ENCODE results near the gene NR1D2.

The NR1D2 gene

GRCh38 chr3:23964537-23965235 lies 19.6 kb downstream of the NR1D2 start:
- Histone ChIP-seq H3K4me3 (ENCODE audit: insufficient read length, low read depth) (no peak overlapping the region), H3K4me1 (ENCODE audit: insufficient read depth, insufficient read length) (no peaks in the 10 kb centered on the region), H3K9me3 (ENCODE audit: insufficient read depth, low read length) (no peaks in the 10 kb centered on the region), H3K36me3 (ENCODE audit: insufficient read depth, insufficient read length, low read length) (peaks cover 44% of the 10 kb centered on the region), H3K27me3 (ENCODE audit: insufficient read depth, insufficient read length) (no peaks in the 10 kb centered on the region), H3K9ac (ENCODE audit: insufficient read length, low read depth) (no peak overlapping the region)
- TF ChIP-seq SUZ12 (IDR thresholded peaks at IDR 0.05; ENCODE audit: extremely low read depth, insufficient read depth, insufficient read length) (no peak), ZNF274 (IDR thresholded peaks at IDR 0.05; ENCODE audit: low read depth, low read length) (no peak), YY1 (IDR thresholded peaks at IDR 0.05; ENCODE audit: insufficient read depth, insufficient read length) (no peak)
- no peak for DNase-seq (ENCODE audit: low read depth, low spot score)

DNA sequence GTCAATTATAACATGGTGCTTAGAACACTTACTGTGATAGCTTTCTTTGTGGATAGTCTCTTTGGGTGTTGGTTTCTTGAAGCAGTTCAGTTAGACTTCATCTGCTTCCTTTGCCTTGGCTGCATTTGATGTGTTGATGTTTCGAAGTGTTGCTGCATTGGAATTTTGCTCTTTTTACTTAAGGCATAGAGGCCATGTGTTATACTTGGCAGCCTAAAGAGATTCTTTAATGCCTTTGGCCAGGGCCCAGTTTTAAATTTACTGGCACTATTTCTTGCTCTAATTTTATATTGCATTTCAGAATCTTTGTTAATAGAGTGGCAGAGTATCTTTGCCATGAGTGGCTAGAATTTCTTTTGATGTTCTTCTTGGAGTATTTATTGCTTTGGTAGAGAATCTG lies 21.2 kb downstream of the NR1D2 start:
- no peaks in the 10 kb centered on the region for H3K27me3 ChIP-seq (ENCODE audit: insufficient read depth, insufficient read length)
- TF ChIP-seq YY1 (IDR thresholded peaks at IDR 0.05; ENCODE audit: insufficient read depth, insufficient read length) (no peak), ZNF274 (IDR thresholded peaks at IDR 0.05; ENCODE audit: low read depth, low read length) (no peak), SUZ12 (IDR thresholded peaks at IDR 0.05; ENCODE audit: extremely low read depth, insufficient read depth, insufficient read length) (no peak)
- peaks cover 43% of the 10 kb centered on the region for H3K36me3 ChIP-seq (ENCODE audit: insufficient read depth, insufficient read length, low read length)

GRCh38 chr3:23968463-23969184 lies 23.5 kb downstream of the NR1D2 start:
- Histone ChIP-seq H3K36me3 (ENCODE audit: insufficient read depth, insufficient read length, low read length) (peaks cover 37% of the 10 kb centered on the region), H3K9ac (ENCODE audit: insufficient read length, low read depth) (no peak overlapping the region), H3K27me3 (ENCODE audit: insufficient read depth, insufficient read length) (no peaks in the 10 kb centered on the region), H3K4me1 (ENCODE audit: insufficient read depth, insufficient read length) (no peaks in the 10 kb centered on the region), H3K9me3 (ENCODE audit: insufficient read depth, low read length) (no peaks in the 10 kb centered on the region), H3K4me3 (ENCODE audit: insufficient read length, low read depth) (no peak overlapping the region)
- no peak for DNase-seq (ENCODE audit: low read depth, low spot score)
- TF ChIP-seq YY1 (IDR thresholded peaks at IDR 0.05; ENCODE audit: insufficient read depth, insufficient read length): no peak
- no peak for TF ChIP-seq ZNF274 (IDR thresholded peaks at IDR 0.05; ENCODE audit: low read depth, low read length)
- TF ChIP-seq SUZ12 (IDR thresholded peaks at IDR 0.05; ENCODE audit: extremely low read depth, insufficient read depth, insufficient read length): no peak

More for the DNA sequence above, 21.2 kb downstream of the NR1D2 start:
- H3K4me3 ChIP-seq (ENCODE audit: insufficient read length, low read depth): no peak overlapping the region
- no peak for DNase-seq (ENCODE audit: low read depth, low spot score)
- no peak overlapping the region for H3K9ac ChIP-seq (ENCODE audit: insufficient read length, low read depth)
- H3K4me1 ChIP-seq (ENCODE audit: insufficient read depth, insufficient read length): no peaks in the 10 kb centered on the region
- no peaks in the 10 kb centered on the region for H3K9me3 ChIP-seq (ENCODE audit: insufficient read depth, low read length)

GRCh38 chr3:23969393-23969792 lies 24.3 kb downstream of the NR1D2 start:
- H3K4me3 ChIP-seq (ENCODE audit: insufficient read length, low read depth): no peak overlapping the region
- no peaks in the 10 kb centered on the region for H3K4me1 ChIP-seq (ENCODE audit: insufficient read depth, insufficient read length)
- no peaks in the 10 kb centered on the region for H3K27me3 ChIP-seq (ENCODE audit: insufficient read depth, insufficient read length)
- no peak for DNase-seq (ENCODE audit: low read depth, low spot score)
- H3K36me3 ChIP-seq (ENCODE audit: insufficient read depth, insufficient read length, low read length): peaks cover 35% of the 10 kb centered on the region
- no peaks in the 10 kb centered on the region for H3K9me3 ChIP-seq (ENCODE audit: insufficient read depth, low read length)
- TF ChIP-seq ZNF274 (IDR thresholded peaks at IDR 0.05; ENCODE audit: low read depth, low read length): no peak
- TF ChIP-seq YY1 (IDR thresholded peaks at IDR 0.05; ENCODE audit: insufficient read depth, insufficient read length): no peak
- no peak for TF ChIP-seq SUZ12 (IDR thresholded peaks at IDR 0.05; ENCODE audit: extremely low read depth, insufficient read depth, insufficient read length)
- H3K9ac ChIP-seq (ENCODE audit: insufficient read length, low read depth): no peak overlapping the region

- Histone ChIP-seq H3K9me3 (ENCODE audit: insufficient read depth, low read length) (peaks cover 7% of the 10 kb centered on the region), H3K9ac (ENCODE audit: insufficient read length, low read depth) (no peak overlapping the region), H3K27me3 (ENCODE audit: insufficient read depth, insufficient read length) (no peaks in the 10 kb centered on the region), H3K4me1 (ENCODE audit: insufficient read depth, insufficient read length) (no peaks in the 10 kb centered on the region), H3K36me3 (ENCODE audit: insufficient read depth, insufficient read length, low read length) (peaks cover 24% of the 10 kb centered on the region), H3K4me3 (ENCODE audit: insufficient read length, low read depth) (no peak overlapping the region)
- no peak for DNase-seq (ENCODE audit: low read depth, low spot score)
- TF ChIP-seq SUZ12 (IDR thresholded peaks at IDR 0.05; ENCODE audit: extremely low read depth, insufficient read depth, insufficient read length) (no peak), YY1 (IDR thresholded peaks at IDR 0.05; ENCODE audit: insufficient read depth, insufficient read length) (no peak), ZNF274 (IDR thresholded peaks at IDR 0.05; ENCODE audit: low read depth, low read length) (no peak)
These were observed 26.6 kb downstream of the NR1D2 start for GRCh38 chr3:23971684-23972083.

GRCh38 chr3:23976555-23976954 lies 31.5 kb downstream of the NR1D2 start:
- DNase-seq (ENCODE audit: low read depth, low spot score): no peak
- Histone ChIP-seq H3K9me3 (ENCODE audit: insufficient read depth, low read length) (peaks cover 17% of the 10 kb centered on the region), H3K4me1 (ENCODE audit: insufficient read depth, insufficient read length) (no peaks in the 10 kb centered on the region), H3K27me3 (ENCODE audit: insufficient read depth, insufficient read length) (no peaks in the 10 kb centered on the region), H3K4me3 (ENCODE audit: insufficient read length, low read depth) (no peak overlapping the region), H3K36me3 (ENCODE audit: insufficient read depth, insufficient read length, low read length) (peaks cover 15% of the 10 kb centered on the region), H3K9ac (ENCODE audit: insufficient read length, low read depth) (no peak overlapping the region)
- TF ChIP-seq SUZ12 (IDR thresholded peaks at IDR 0.05; ENCODE audit: extremely low read depth, insufficient read depth, insufficient read length): no peak
- no peak for TF ChIP-seq YY1 (IDR thresholded peaks at IDR 0.05; ENCODE audit: insufficient read depth, insufficient read length)
- TF ChIP-seq ZNF274 (IDR thresholded peaks at IDR 0.05; ENCODE audit: low read depth, low read length): no peak

- H3K9ac ChIP-seq (ENCODE audit: insufficient read length, low read depth): no peak overlapping the region
- DNase-seq (ENCODE audit: low read depth, low spot score): no peak
- H3K36me3 ChIP-seq (ENCODE audit: insufficient read depth, insufficient read length, low read length): peaks cover 10% of the 10 kb centered on the region
- no peaks in the 10 kb centered on the region for H3K27me3 ChIP-seq (ENCODE audit: insufficient read depth, insufficient read length)
- H3K4me1 ChIP-seq (ENCODE audit: insufficient read depth, insufficient read length): no peaks in the 10 kb centered on the region
- peaks cover 22% of the 10 kb centered on the region for H3K9me3 ChIP-seq (ENCODE audit: insufficient read depth, low read length)
- TF ChIP-seq ZNF274 (IDR thresholded peaks at IDR 0.05; ENCODE audit: low read depth, low read length) (no peak), SUZ12 (IDR thresholded peaks at IDR 0.05; ENCODE audit: extremely low read depth, insufficient read depth, insufficient read length) (no peak), YY1 (IDR thresholded peaks at IDR 0.05; ENCODE audit: insufficient read depth, insufficient read length) (no peak)
- H3K4me3 ChIP-seq (ENCODE audit: insufficient read length, low read depth): no peak overlapping the region
These were observed 34.5 kb downstream of the NR1D2 start for GRCh38 chr3:23979569-23979968.

All from NT2/D1 (cell line).